LNCAP (cell line): ENCODE data around the gene MANF.

Experiments
- TF ChIP-seq, protein P1 (sequence below): fragments of 450-650 bp; IDR thresholded peaks from 2 replicates; pipeline ENCODE4 v1.5.1; 2017; ENCODE audit warnings: mild to moderate bottlenecking

The MANF gene

DNA sequence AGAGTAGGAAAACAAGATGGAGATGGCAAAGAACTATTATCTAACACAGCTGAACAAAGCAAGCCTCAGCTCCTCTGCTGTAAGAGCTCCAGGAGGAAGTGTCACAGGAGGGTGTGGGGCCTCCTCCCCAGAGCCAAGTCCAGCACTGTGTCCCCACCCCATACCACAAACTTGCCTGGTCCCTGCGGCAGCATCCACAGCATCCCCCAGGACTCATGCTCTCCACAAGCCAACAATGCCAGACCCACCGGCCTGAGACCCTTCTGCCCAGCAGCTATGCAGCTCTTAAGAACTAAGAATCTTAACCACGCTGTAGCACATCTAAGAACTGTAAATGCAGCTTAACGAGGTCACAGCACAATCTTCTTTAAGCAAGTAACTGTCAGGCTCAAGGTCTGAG is 15.1 kb downstream of the MANF start:
- TF ChIP-seq, protein P1, sequence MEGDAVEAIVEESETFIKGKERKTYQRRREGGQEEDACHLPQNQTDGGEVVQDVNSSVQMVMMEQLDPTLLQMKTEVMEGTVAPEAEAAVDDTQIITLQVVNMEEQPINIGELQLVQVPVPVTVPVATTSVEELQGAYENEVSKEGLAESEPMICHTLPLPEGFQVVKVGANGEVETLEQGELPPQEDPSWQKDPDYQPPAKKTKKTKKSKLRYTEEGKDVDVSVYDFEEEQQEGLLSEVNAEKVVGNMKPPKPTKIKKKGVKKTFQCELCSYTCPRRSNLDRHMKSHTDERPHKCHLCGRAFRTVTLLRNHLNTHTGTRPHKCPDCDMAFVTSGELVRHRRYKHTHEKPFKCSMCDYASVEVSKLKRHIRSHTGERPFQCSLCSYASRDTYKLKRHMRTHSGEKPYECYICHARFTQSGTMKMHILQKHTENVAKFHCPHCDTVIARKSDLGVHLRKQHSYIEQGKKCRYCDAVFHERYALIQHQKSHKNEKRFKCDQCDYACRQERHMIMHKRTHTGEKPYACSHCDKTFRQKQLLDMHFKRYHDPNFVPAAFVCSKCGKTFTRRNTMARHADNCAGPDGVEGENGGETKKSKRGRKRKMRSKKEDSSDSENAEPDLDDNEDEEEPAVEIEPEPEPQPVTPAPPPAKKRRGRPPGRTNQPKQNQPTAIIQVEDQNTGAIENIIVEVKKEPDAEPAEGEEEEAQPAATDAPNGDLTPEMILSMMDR = no peak

DNA sequence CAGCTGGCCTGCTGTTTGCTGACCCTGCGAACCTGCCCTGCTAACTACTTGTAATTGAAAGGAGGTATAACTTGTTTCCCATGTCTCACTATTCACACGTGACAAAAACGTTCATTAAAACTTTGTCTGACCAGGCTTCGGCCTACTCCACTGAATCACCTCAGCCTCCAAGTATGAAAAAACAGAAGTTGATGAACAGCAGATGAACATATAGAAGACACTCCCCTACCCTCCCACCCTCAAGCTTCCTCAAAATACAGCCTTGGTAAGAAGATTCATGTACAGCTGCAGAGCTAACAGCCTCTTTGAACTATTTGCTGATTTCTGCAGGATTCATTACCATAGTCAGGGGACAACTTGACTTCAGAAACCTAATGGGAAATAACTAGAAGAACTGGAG is 16.6 kb downstream of the MANF start:
- TF ChIP-seq, protein P1 = no peak

DNA sequence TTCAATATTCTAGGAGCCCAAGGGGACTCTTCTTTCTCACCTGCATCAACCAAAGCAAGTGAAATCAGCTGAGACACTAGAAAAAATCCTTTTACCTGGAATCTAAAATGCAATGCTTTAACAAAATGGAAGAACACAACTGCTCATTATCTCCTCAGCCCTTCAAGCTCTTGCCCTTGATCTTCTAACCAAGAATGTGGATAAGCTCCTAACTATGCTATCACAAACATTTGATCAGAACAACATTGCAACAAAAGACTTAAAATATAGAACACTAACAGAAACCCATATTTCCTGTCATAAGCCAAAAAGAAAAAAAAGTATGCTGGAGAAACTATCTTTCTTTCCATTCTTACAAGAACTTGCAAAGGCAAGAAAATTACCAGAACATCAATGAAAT is 18.6 kb downstream of the MANF start:
- TF ChIP-seq, protein P1 = no peak

DNA sequence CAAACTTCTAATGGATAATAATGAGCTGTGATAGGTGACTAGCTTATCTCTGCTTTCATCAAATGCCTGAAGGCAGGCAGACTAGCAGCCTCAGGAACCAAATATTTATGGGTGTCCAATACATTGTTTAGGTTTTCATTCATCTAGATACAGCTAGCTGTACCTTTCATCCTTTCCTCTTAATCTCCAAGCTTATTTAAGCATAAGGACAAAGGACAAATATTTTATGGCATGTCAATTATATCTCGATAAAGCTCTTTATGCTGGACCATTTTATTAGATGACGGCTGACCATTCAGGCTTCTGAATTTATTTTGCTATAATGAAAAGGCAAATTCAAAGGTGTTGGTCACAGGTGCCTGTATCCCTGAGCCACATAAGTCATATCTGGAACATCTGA is 22.9 kb downstream of the MANF start:
- TF ChIP-seq, protein P1 = no peak

DNA sequence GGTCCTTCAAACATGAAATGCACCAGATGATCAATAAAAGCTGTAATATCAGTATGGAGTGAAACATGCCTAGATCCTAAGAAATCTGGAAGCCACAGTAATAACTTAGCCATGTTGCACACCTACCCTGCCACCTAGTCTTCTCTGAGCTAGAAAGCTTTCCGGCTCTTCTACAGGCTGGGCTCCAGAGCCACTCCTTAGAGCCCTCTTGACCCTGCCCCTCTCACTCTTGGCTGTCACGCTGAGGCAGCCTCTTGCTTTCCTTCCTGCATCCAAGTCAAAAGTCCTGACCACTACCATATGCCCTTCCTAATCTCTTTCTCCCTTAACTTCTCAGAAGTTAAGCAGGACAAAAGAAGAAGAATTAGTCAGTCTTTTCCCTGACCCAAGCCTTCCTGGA is 23.7 kb downstream of the MANF start:
- TF ChIP-seq, protein P1 = no peak

DNA sequence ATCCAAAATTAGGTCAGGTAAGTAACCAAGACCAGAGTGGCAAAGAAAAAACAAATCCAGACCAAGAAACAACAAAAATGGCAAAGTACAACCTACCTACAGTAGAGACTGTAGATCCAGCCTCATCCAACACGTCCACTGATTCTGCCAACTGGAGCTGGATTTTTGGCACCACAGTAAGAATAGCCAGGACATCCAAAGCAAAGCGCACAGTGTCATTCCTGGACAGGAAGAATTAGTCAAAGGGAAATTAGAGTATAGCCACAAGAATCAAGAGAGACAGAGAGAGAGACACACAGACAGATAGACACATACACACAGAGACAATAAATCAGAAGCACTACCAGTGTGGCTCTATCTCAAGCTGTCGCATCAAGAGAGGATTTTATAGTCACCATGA is 37.1 kb downstream of the MANF start:
- TF ChIP-seq, protein P1 = no peak

DNA sequence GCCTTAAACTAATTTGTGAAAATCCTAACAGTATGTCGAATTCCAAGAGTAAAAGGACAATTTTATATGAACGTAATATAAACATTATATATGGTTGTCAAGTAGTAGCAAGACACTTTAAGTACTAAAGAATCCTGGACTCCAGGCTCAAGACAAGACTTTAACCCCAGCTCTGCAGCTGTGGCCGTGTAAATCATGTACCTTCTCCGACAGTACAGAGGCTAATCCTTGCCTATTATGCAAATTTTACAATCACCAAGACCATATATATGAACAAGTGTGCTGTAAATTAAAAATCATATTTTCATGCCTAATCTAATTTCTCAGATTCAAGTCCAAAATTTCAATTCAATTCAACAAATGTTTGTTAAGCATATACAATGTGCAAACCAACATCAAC is 41.8 kb downstream of the MANF start:
- TF ChIP-seq, protein P1 = no peak

DNA sequence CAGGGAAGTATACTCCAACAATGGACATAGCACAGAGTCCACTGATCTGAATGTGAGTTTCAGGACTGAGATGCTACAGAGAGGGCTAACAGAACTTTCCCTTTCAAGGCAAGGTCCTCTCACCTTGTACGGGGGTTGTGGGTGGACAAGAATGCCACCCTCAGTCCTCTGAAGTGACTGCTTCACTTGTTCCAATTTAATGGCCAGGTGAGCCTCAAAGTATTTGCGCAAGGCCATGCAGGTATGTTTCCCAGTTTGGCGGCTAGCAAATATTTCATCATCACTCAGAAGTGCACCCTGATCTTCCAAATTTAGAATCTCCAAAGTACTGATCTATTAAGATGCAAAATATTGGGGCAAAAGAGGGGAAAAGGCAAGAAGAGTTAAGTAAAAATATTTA is 44.0 kb downstream of the MANF start:
- TF ChIP-seq, protein P1 = no peak
